ENCODE measurements around the gene ERLIN1. TPM values are rescaled to one million over a fixed set of nuclear protein-coding genes. Genes with fewer than 3 reads are reported as not detected.
A peak's percentile ranks its signal among the peaks of the same experiment; 100 is the strongest.
"Not testable (repeated sequence)": the region's sequence is repeated elsewhere in the genome, so short reads cannot be mapped to it uniquely, and the experiment has no call there.

Gene ERLIN1
- total RNA-seq, 1 donor from 2014 or later = 16.6 TPM

DNA sequence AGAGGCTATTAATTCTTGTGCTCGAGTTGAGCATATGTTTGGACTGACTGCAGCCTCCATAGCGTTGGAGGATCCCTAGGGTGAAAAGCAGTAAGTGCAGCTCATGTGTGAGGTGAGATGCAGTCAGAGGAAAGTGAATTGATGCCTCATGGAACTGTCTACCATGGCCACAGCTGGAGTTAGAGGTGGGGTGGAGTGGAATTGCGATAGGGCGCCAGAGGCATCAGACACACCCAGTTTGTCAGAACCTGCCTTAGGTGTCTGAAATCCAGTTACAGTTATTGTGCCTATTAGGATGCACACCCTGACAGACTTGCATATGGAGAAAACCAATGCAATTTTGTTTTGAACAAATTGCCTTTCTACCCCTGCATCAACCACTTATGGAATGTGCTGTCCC, 39.4 kb downstream of the ERLIN1 start:
- peaks cover 12% of the 10 kb centered on the region for H3K36me3 Mint-ChIP-seq (ENCODE audit: low read depth)
- no peak overlapping the region for H3K4me3 Mint-ChIP-seq
- H3K27ac Mint-ChIP-seq = no peak overlapping the region
- intact Hi-C loops (cut with micrococcal nuclease) = no loop called here
- H3K9me3 Mint-ChIP-seq = no peaks in the 10 kb centered on the region
- peaks cover 20% of the 10 kb centered on the region for H3K4me1 Mint-ChIP-seq (ENCODE audit: low read depth)
- H3K27me3 Mint-ChIP-seq (ENCODE audit: insufficient read depth) = peaks cover 14% of the 10 kb centered on the region
- DNase-seq (ENCODE audit: low spot score) = no peak

GRCh38 chr10:100143756-100144155, 42.1 kb downstream of the ERLIN1 start:
- intact Hi-C loops (cut with micrococcal nuclease) = no loop called here
- H3K27ac Mint-ChIP-seq = no peak overlapping the region
- no peaks in the 10 kb centered on the region for H3K9me3 Mint-ChIP-seq
- DNase-seq (ENCODE audit: low spot score) = no peak
- H3K27me3 Mint-ChIP-seq (ENCODE audit: insufficient read depth) = peaks cover 22% of the 10 kb centered on the region
- H3K36me3 Mint-ChIP-seq (ENCODE audit: low read depth) = peaks cover under 1% of the 10 kb centered on the region
- no peak overlapping the region for H3K4me3 Mint-ChIP-seq
- H3K4me1 Mint-ChIP-seq (ENCODE audit: low read depth) = peaks cover 6% of the 10 kb centered on the region

GRCh38 chr10:100141446-100142087, 44.3 kb downstream of the ERLIN1 start:
- no peaks in the 10 kb centered on the region for H3K36me3 Mint-ChIP-seq (ENCODE audit: low read depth)
- no peaks in the 10 kb centered on the region for H3K9me3 Mint-ChIP-seq
- H3K4me3 Mint-ChIP-seq = no peak overlapping the region
- no peaks in the 10 kb centered on the region for H3K4me1 Mint-ChIP-seq (ENCODE audit: low read depth)
- no peak overlapping the region for H3K27ac Mint-ChIP-seq
- intact Hi-C loops (cut with micrococcal nuclease) = no loop called here
- DNase-seq (ENCODE audit: low spot score) = no peak
- peaks cover 22% of the 10 kb centered on the region for H3K27me3 Mint-ChIP-seq (ENCODE audit: insufficient read depth)

GRCh38 chr10:100140070-100140469, 45.8 kb downstream of the ERLIN1 start:
- DNase-seq (ENCODE audit: low spot score) = no peak
- peaks cover 30% of the 10 kb centered on the region for H3K27me3 Mint-ChIP-seq (ENCODE audit: insufficient read depth)
- peaks cover 8% of the 10 kb centered on the region for H3K9me3 Mint-ChIP-seq
- H3K4me3 Mint-ChIP-seq = no peak overlapping the region
- no peaks in the 10 kb centered on the region for H3K4me1 Mint-ChIP-seq (ENCODE audit: low read depth)
- H3K27ac Mint-ChIP-seq = no peak overlapping the region
- no peaks in the 10 kb centered on the region for H3K36me3 Mint-ChIP-seq (ENCODE audit: low read depth)
- intact Hi-C loops (cut with micrococcal nuclease) = no loop called here

DNA sequence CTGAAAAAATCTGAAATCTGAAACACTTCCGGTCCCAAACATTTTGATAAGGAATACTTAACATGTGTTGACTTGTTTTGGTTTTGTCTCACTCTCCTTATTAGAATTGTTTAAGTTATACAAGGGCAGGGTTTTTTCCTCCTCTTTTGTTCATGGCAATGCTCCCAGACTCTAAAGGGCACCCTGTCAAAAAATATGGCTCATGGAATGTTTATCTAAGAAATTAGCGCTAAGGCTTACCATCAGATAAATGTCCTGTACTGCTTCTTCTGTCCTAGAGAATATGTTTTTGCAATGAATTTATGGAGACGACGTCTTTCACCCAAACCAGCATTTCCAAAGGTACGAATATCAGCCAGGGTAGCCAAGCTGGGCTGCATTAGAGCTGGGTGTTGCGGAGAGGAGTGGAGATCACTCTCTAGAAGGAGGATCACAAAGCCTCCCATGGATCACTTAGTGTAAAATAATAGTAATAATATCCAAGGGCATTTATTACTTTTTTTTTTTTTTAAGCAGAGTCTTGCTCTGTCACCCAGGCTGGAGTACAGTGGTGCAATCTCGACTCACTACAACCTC, 46.8 kb downstream of the ERLIN1 start:
- peaks cover 30% of the 10 kb centered on the region for H3K27me3 Mint-ChIP-seq (ENCODE audit: insufficient read depth)
- H3K27ac Mint-ChIP-seq = no peak overlapping the region
- H3K4me1 Mint-ChIP-seq (ENCODE audit: low read depth) = no peaks in the 10 kb centered on the region
- intact Hi-C loops (cut with micrococcal nuclease) = no loop called here
- no peak overlapping the region for H3K4me3 Mint-ChIP-seq
- H3K36me3 Mint-ChIP-seq (ENCODE audit: low read depth) = no peaks in the 10 kb centered on the region
- peaks cover 11% of the 10 kb centered on the region for H3K9me3 Mint-ChIP-seq
- DNase-seq (ENCODE audit: low spot score) = no peak

GRCh38 chr10:100135486-100135885, 50.3 kb downstream of the ERLIN1 start:
- Mint-ChIP-seq H3K27me3 (ENCODE audit: insufficient read depth) (peaks cover 21% of the 10 kb centered on the region), H3K9me3 (peaks cover 11% of the 10 kb centered on the region), H3K36me3 (ENCODE audit: low read depth) (no peaks in the 10 kb centered on the region), H3K27ac (no peak overlapping the region), H3K4me3 (no peak overlapping the region), H3K4me1 (ENCODE audit: low read depth) (no peaks in the 10 kb centered on the region)
- intact Hi-C loops (cut with micrococcal nuclease) = no loop called here
- DNase-seq (ENCODE audit: low spot score) = no peak

- Mint-ChIP-seq H3K4me3 (peak overlapping the region; percentile 16), H3K27me3 (ENCODE audit: insufficient read depth) (peaks cover 30% of the 10 kb centered on the region), H3K27ac (no peak overlapping the region), H3K36me3 (ENCODE audit: low read depth) (no peaks in the 10 kb centered on the region), H3K4me1 (ENCODE audit: low read depth) (no peaks in the 10 kb centered on the region), H3K9me3 (peaks cover 11% of the 10 kb centered on the region)
- no peak for DNase-seq (ENCODE audit: low spot score)
- intact Hi-C loops (cut with micrococcal nuclease) = no loop called here
Observed at GRCh38 chr10:100133801-100134200, 52.0 kb downstream of the ERLIN1 start.

GRCh38 chr10:100132427-100132826, 53.4 kb downstream of the ERLIN1 start:
- Mint-ChIP-seq H3K27ac (no peak overlapping the region), H3K27me3 (ENCODE audit: insufficient read depth) (peaks cover 35% of the 10 kb centered on the region), H3K4me3 (no peak overlapping the region), H3K4me1 (ENCODE audit: low read depth) (no peaks in the 10 kb centered on the region), H3K36me3 (ENCODE audit: low read depth) (no peaks in the 10 kb centered on the region), H3K9me3 (peaks cover 11% of the 10 kb centered on the region)
- intact Hi-C loops (cut with micrococcal nuclease) = no loop called here
- DNase-seq (ENCODE audit: low spot score) = no peak

DNA sequence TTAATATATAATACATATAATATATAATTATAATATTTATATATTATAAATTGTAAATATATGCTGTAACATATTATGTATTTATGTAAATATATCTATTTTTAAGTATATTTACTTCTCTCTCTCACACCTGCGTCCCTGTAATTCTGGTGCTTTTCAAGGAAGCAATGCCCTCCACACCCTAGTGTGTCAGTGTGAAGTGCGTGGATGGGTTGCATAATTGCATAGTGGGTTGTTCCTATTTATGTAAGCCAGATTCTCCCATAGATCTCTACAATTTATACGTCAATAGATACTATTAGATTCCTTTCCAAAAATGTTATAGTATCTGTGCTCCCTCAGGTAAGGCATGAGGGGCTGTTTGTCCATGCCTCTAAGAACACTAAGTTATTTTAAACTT, 54.3 kb downstream of the ERLIN1 start:
- intact Hi-C loops (cut with micrococcal nuclease) = no loop called here
- H3K9me3 Mint-ChIP-seq = peaks cover 11% of the 10 kb centered on the region
- H3K4me3 Mint-ChIP-seq = no peak overlapping the region
- H3K4me1 Mint-ChIP-seq (ENCODE audit: low read depth) = no peaks in the 10 kb centered on the region
- H3K36me3 Mint-ChIP-seq (ENCODE audit: low read depth) = no peaks in the 10 kb centered on the region
- no peak overlapping the region for H3K27ac Mint-ChIP-seq
- no peak for DNase-seq (ENCODE audit: low spot score)
- peaks cover 35% of the 10 kb centered on the region for H3K27me3 Mint-ChIP-seq (ENCODE audit: insufficient read depth)

DNA sequence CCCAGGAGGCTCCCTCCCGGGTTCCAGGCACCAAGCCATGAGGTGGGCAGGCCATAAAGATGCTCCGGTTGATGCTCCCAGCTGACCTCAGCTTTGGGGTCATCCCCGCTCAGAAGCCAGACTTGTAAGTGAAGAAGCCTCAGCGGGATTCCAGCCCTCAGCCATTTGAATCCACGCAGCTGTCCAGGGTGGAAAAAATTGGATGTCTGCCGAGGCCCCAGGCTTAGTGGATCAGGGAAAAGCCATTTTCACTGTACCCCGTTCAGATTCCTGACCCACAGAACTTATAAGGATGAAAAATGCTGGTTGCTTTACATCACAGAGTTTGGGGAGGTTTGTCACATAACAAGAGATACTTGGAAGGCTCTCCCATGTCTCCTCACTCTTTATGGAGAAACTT, 55.0 kb downstream of the ERLIN1 start:
- H3K36me3 Mint-ChIP-seq (ENCODE audit: low read depth) = no peaks in the 10 kb centered on the region
- H3K4me3 Mint-ChIP-seq = no peak overlapping the region
- peaks cover 11% of the 10 kb centered on the region for H3K9me3 Mint-ChIP-seq
- no peak overlapping the region for H3K27ac Mint-ChIP-seq
- H3K4me1 Mint-ChIP-seq (ENCODE audit: low read depth) = no peaks in the 10 kb centered on the region
- no peak for DNase-seq (ENCODE audit: low spot score)
- intact Hi-C loops (cut with micrococcal nuclease) = no loop called here
- peaks cover 30% of the 10 kb centered on the region for H3K27me3 Mint-ChIP-seq (ENCODE audit: insufficient read depth)

DNA sequence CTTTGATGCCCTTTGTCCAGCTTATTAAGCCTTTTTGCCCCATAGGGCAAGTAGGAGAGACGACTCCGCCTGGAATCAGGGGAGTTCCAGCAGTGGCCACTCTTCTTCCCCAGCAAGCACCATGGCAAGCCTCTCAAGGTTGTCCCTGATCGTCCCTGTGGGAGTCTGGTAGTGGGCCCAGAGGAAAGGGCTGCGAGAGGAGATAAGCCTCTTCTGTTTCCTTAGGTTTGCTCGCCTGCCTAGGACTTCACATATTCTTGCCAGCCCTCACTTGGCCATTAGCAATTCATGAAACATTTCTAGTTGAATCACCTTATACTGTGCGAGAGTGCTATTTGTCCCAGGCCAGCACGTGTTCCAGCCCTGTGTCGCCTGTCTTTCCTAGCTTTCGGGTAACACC, 56.4 kb downstream of the ERLIN1 start:
- Mint-ChIP-seq H3K4me1 (ENCODE audit: low read depth) (no peaks in the 10 kb centered on the region), H3K27ac (no peak overlapping the region), H3K36me3 (ENCODE audit: low read depth) (no peaks in the 10 kb centered on the region), H3K27me3 (ENCODE audit: insufficient read depth) (peaks cover 28% of the 10 kb centered on the region), H3K9me3 (no peaks in the 10 kb centered on the region), H3K4me3 (no peak overlapping the region)
- intact Hi-C loops (cut with micrococcal nuclease) = no loop called here
- no peak for DNase-seq (ENCODE audit: low spot score)

GRCh38 chr10:100128951-100129350, 56.9 kb downstream of the ERLIN1 start:
- H3K27me3 Mint-ChIP-seq (ENCODE audit: insufficient read depth) = peaks cover 28% of the 10 kb centered on the region
- intact Hi-C loops (cut with micrococcal nuclease) = no loop called here
- H3K36me3 Mint-ChIP-seq (ENCODE audit: low read depth) = no peaks in the 10 kb centered on the region
- no peak overlapping the region for H3K4me3 Mint-ChIP-seq
- H3K9me3 Mint-ChIP-seq = no peaks in the 10 kb centered on the region
- H3K4me1 Mint-ChIP-seq (ENCODE audit: low read depth) = peaks cover 2% of the 10 kb centered on the region
- DNase-seq (ENCODE audit: low spot score) = no peak
- no peak overlapping the region for H3K27ac Mint-ChIP-seq

- H3K4me3 Mint-ChIP-seq; H3K27ac Mint-ChIP-seq; DNase-seq (ENCODE audit: low spot score); intact Hi-C loops (cut with micrococcal nuclease); H3K9me3 Mint-ChIP-seq; H3K36me3 Mint-ChIP-seq (ENCODE audit: low read depth): not testable (repeated sequence)
- Mint-ChIP-seq H3K4me1 (ENCODE audit: low read depth) (peaks cover 18% of the 10 kb centered on the region), H3K27me3 (ENCODE audit: insufficient read depth) (peaks cover 20% of the 10 kb centered on the region)
Observed at GRCh38 chr10:100125335-100125734, 60.5 kb downstream of the ERLIN1 start.

DNA sequence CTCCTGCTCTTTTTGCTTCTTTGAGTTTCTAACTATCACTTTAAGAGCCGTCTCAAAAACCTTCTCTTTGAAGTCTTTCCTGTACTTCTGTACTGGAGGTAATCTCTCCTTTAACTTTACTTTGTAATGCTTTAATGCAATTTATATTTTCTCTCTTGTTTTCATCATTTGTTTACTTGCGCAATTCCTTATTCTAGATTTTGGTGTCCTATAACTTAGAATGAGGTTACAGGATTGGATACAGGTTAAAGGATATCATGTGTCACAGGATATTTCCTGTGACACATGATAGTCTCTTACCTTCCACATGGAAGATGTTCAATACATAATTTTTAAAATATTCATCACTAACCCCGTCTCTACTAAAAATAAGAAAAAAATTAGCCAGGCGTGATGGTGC, 61.7 kb downstream of the ERLIN1 start:
- Mint-ChIP-seq H3K27ac (no peak overlapping the region), H3K36me3 (ENCODE audit: low read depth) (no peaks in the 10 kb centered on the region), H3K4me3 (peak overlapping the region; percentile 1), H3K9me3 (no peaks in the 10 kb centered on the region), H3K4me1 (ENCODE audit: low read depth) (peaks cover 18% of the 10 kb centered on the region), H3K27me3 (ENCODE audit: insufficient read depth) (peaks cover 13% of the 10 kb centered on the region)
- intact Hi-C loops (cut with micrococcal nuclease) = no loop called here
- DNase-seq (ENCODE audit: low spot score) = no peak
